NCI-H82 (cell line): Measurements from ENCODE around the gene MAGEB17.
A peak's percentile ranks its signal among the peaks of the same experiment; 100 is the strongest.

Experiments
- DNase-seq: peaks from one replicate; lab custom pipeline; 2025; lab: John Stamatoyannopoulos, UW

Gene MAGEB17

GRCh38 chrX:16210061-16210460, 42.8 kb downstream of the MAGEB17 start:
- DNase-seq = no peak

GRCh38 chrX:16212024-16212423, 44.7 kb downstream of the MAGEB17 start:
- no peak for DNase-seq

GRCh38 chrX:16212436-16212835, 45.2 kb downstream of the MAGEB17 start:
- DNase-seq = peak; percentile 1

GRCh38 chrX:16213961-16214360, 46.7 kb downstream of the MAGEB17 start:
- DNase-seq = no peak

GRCh38 chrX:16215660-16216059, 48.4 kb downstream of the MAGEB17 start:
- DNase-seq = no peak
